IMR-90 (cell line): Measurements from ENCODE around the gene CES2. TPM values are rescaled to one million over a fixed set of nuclear protein-coding genes. Genes with fewer than 3 reads are reported as not detected.

ENCODE experiments used
- ATAC-seq: fragments of 200-7000 bp; cut with Tn5 transposase; 2 replicates; pipeline ENCODE4 v1.9.1; 2020; ENCODE audit warnings: low read depth, mild to moderate bottlenecking, moderate library complexity
- BruUV-seq: library from RNA; stranded (reverse); fragments of 400-500 nt; replicated peaks from 2 replicates; lab custom pipeline; 2021; lab: Mats Ljungman, UMichigan
- CTCF ChIA-PET: fragments of 300-600 bp; formaldehyde crosslinking; extraction: SDS; loops from one replicate; lab custom pipeline; 2021; ENCODE audit warnings: antibody characterized with exemption; lab: Yijun Ruan, JAX
- POLR2A ChIA-PET: fragments of 300-600 bp; sonication (Branson Sonifier 250); formaldehyde crosslinking; loops from one replicate; lab custom pipeline; 2022; ENCODE audit warnings: antibody characterized with exemption; ENCODE audit not compliant: unreplicated experiment; lab: Charles Lee
- DNase-seq: peaks from one replicate; pipeline ENCODE4 v3.0.0; 2013
- H2AFZ ChIP-seq: replicated peaks from 2 replicates; pipeline ENCODE3; 2013; ENCODE audit warnings: low read length, mild to moderate bottlenecking; ENCODE audit not compliant: poor library complexity
- H2AK5ac ChIP-seq: 2 replicates; pipeline ENCODE4 v1.6.1; 2013; ENCODE audit warnings: low read depth, low read length, inconsistent platforms
- H2AK9ac ChIP-seq: replicated peaks from 2 replicates; pipeline ENCODE3; 2013; ENCODE audit warnings: mild to moderate bottlenecking, low read depth, low read length, moderate library complexity; ENCODE audit not compliant: poor library complexity
- H2BK120ac ChIP-seq: 2 replicates; pipeline ENCODE4 v1.6.1; 2013; ENCODE audit warnings: low read depth, low read length, inconsistent platforms
- H2BK15ac ChIP-seq: 3 replicates; pipeline ENCODE4 v1.6.1; 2013; ENCODE audit warnings: low read depth, low read length, inconsistent platforms
- H2BK20ac ChIP-seq: 2 replicates; pipeline ENCODE4 v1.6.1; 2013; ENCODE audit warnings: low read depth, mild to moderate bottlenecking, inconsistent platforms, low read length, moderate library complexity
- H2BK5ac ChIP-seq: 2 replicates; pipeline ENCODE4 v1.6.1; 2013; ENCODE audit warnings: mild to moderate bottlenecking, low read depth, low read length, inconsistent platforms; ENCODE audit not compliant: poor library complexity, severe bottlenecking
- H3K14ac ChIP-seq: replicated peaks from 2 replicates; pipeline ENCODE4 v1.6.1; 2013; ENCODE audit warnings: low read depth, low read length, inconsistent platforms
- H3K18ac ChIP-seq: 2 replicates; pipeline ENCODE4 v1.6.1; 2013; ENCODE audit warnings: low read depth, low read length, control low read depth
- H3K23ac ChIP-seq: 2 replicates; pipeline ENCODE4 v1.6.1; 2013; ENCODE audit warnings: low read depth, low read length, inconsistent platforms
- H3K27ac ChIP-seq: 2 replicates; pipeline ENCODE4 v1.5.1; 2013; ENCODE audit warnings: mild to moderate bottlenecking, control low read depth, low read length; ENCODE audit not compliant: insufficient read depth
- H3K27me3 ChIP-seq: 2 replicates; pipeline ENCODE4 v1.6.1; 2013; ENCODE audit warnings: low read length; ENCODE audit not compliant: control insufficient read depth, insufficient read depth
- H3K36me3 ChIP-seq: 2 replicates; pipeline ENCODE4 v1.6.1; 2013; ENCODE audit warnings: low read length, mixed read lengths; ENCODE audit not compliant: control insufficient read depth, insufficient read depth
- H3K4ac ChIP-seq: 2 replicates; pipeline ENCODE4 v1.6.1; 2013; ENCODE audit warnings: low read depth, low read length, inconsistent platforms
- H3K4me1 ChIP-seq: 2 replicates; pipeline ENCODE4 v1.6.1; 2013; ENCODE audit warnings: low read length, mixed read lengths; ENCODE audit not compliant: control insufficient read depth, insufficient read depth
- H3K4me2 ChIP-seq: 2 replicates; pipeline ENCODE4 v1.6.1; 2013; ENCODE audit warnings: low read depth, mild to moderate bottlenecking, control low read depth, low read length, moderate library complexity
- H3K4me3 ChIP-seq: 2 replicates; pipeline ENCODE4 v1.5.1; 2013; ENCODE audit warnings: low read depth, mild to moderate bottlenecking, control low read depth, low read length, moderate library complexity; ENCODE audit not compliant: insufficient read depth
- H3K56ac ChIP-seq: 2 replicates; pipeline ENCODE4 v1.6.1; 2013; ENCODE audit warnings: low read length, inconsistent platforms; ENCODE audit not compliant: insufficient read depth; ENCODE audit errors: extremely low read depth
- H3K79me1 ChIP-seq, 2 experiments: 2 replicates each; pipeline ENCODE4 v1.6.1; 2013; ENCODE audit warnings: low read length in 2 of 2, inconsistent platforms in 1 of 2, low read depth in 1 of 2
- H3K9ac ChIP-seq: 2 replicates; pipeline ENCODE4 v1.6.1; 2013; ENCODE audit warnings: low read depth, low read length, control low read depth
- H3K9me1 ChIP-seq: 2 replicates; pipeline ENCODE4 v1.6.1; 2013; ENCODE audit warnings: low read length, inconsistent platforms; ENCODE audit not compliant: insufficient read depth
- H3K9me3 ChIP-seq: 2 replicates; pipeline ENCODE4 v1.6.1; 2013; ENCODE audit warnings: low read length; ENCODE audit not compliant: control insufficient read depth, insufficient read depth
- H4K20me1 ChIP-seq: 2 replicates; pipeline ENCODE4 v1.6.1; 2013; ENCODE audit warnings: low read length, inconsistent platforms; ENCODE audit not compliant: insufficient read depth
- H4K5ac ChIP-seq: 2 replicates; pipeline ENCODE4 v1.6.1; 2013; ENCODE audit warnings: mild to moderate bottlenecking, low read depth, low read length, control low read depth
- H4K8ac ChIP-seq, 2 experiments: 2 replicates each; pipeline ENCODE4 v1.6.1; 2013; ENCODE audit warnings: low read depth in 2 of 2, low read length in 2 of 2, control low read depth in 1 of 2, inconsistent platforms in 1 of 2
- H4K91ac ChIP-seq: 2 replicates; pipeline ENCODE4 v1.6.1; 2013; ENCODE audit warnings: low read depth, low read length, inconsistent platforms; ENCODE audit not compliant: insufficient read depth
- BHLHE40 ChIP-seq: fragments of 150-350 bp; IDR thresholded peaks from 2 replicates; pipeline ENCODE4 v1.6.1; 2016; ENCODE audit warnings: mild to moderate bottlenecking, low read depth, low read length
- CEBPB ChIP-seq: IDR thresholded peaks from 2 replicates; pipeline ENCODE4 v1.6.1; 2012; ENCODE audit warnings: low read depth, low read length, improper control_type of control experiment
- CHD1 ChIP-seq: IDR thresholded peaks from 2 replicates; pipeline ENCODE4 v1.6.1; 2012; ENCODE audit warnings: low read depth, low read length, improper control_type of control experiment
- FOS ChIP-seq: fragments of 150-350 bp; IDR thresholded peaks from 2 replicates; pipeline ENCODE4 v1.6.1; 2016; ENCODE audit warnings: low read depth, low read length
- MAFK ChIP-seq: IDR thresholded peaks from 2 replicates; pipeline ENCODE4 v1.6.1; 2012; ENCODE audit warnings: low read depth, low read length, improper control_type of control experiment
- MAZ ChIP-seq: IDR thresholded peaks from 2 replicates; pipeline ENCODE4 v1.6.1; 2012; ENCODE audit warnings: low read depth, mild to moderate bottlenecking, low read length, improper control_type of control experiment, moderate library complexity, borderline replicate concordance
- MXI1 ChIP-seq: IDR thresholded peaks from 2 replicates; pipeline ENCODE4 v1.6.1; 2012; ENCODE audit warnings: low read depth, mild to moderate bottlenecking, low read length, moderate library complexity, borderline replicate concordance
- NFE2L2 ChIP-seq: fragments of 150-350 bp; IDR thresholded peaks from 2 replicates; pipeline ENCODE4 v1.6.1; 2016; ENCODE audit warnings: low read depth, mild to moderate bottlenecking, low read length
- POLR2A ChIP-seq: IDR thresholded peaks from 2 replicates; pipeline ENCODE4 v1.6.1; 2012; ENCODE audit warnings: mild to moderate bottlenecking, low read depth, low read length
- RAD21 ChIP-seq: IDR thresholded peaks from 2 replicates; pipeline ENCODE4 v1.6.1; 2012; ENCODE audit warnings: low read length, improper control_type of control experiment
- RCOR1 ChIP-seq: IDR thresholded peaks from 2 replicates; pipeline ENCODE4 v1.6.1; 2012; ENCODE audit warnings: mild to moderate bottlenecking, low read length, improper control_type of control experiment; ENCODE audit not compliant: insufficient replicate concordance
- RFX5 ChIP-seq: IDR thresholded peaks from 2 replicates; pipeline ENCODE4 v1.8.0; 2012; ENCODE audit warnings: low read depth, mild to moderate bottlenecking, low read length, moderate library complexity
- SMC3 ChIP-seq: fragments of 150-350 bp; IDR thresholded peaks from 2 replicates; pipeline ENCODE4 v1.6.1; 2016; ENCODE audit warnings: low read depth, mild to moderate bottlenecking, antibody characterized with exemption, low read length, moderate library complexity
- WGBS, 2 experiments: methylation state at CpG; one replicate each; pipeline versions ENCODE4 v1.1.5 to v1.1.7; 2013; ENCODE audit warnings: missing lambda C conversion rate in 2 of 2; ENCODE audit not compliant: insufficient read length in 1 of 2; ENCODE audit errors: extremely low coverage in 2 of 2; 5-methylcytosine and 5-hydroxymethylcytosine counted together
- dilution Hi-C: fragments of 300-500 bp; cut with HindIII; formaldehyde crosslinking; loops from one replicate; pipeline ENCODE4 v1.14.3; 2018; ENCODE audit warnings: low sequenced_read_pairs; ENCODE audit not compliant: unreplicated experiment
- in situ Hi-C: fragments of 300-500 bp; cut with MboI; formaldehyde crosslinking; loops from 3 replicates; pipeline ENCODE4 v1.14.3; 2019; ENCODE audit warnings: low sequenced_read_pairs, inconsistent platforms, mixed read lengths
- intact Hi-C: fragments of 100-400 bp; cut with micrococcal nuclease; formaldehyde crosslinking; loops from 2 replicates; pipeline ENCODE4 v1.10.0; 2022
- polyA plus RNA-seq, 3 experiments: library from polyadenylated mRNA; depleted of rRNA; stranded (reverse); fragments of >200 nt; gene quantifications; 2 replicates each; pipeline ENCODE4 v1.2.3, GENCODE V29; 2012; ENCODE audit warnings: low replicate concordance in 1 of 3
- total RNA-seq: library from RNA; depleted of rRNA; stranded (reverse); fragments of >200 nt; gene quantifications from 2 replicates; pipeline ENCODE4 v1.2.3, GENCODE V29; 2012
- TF ChIP-seq, protein P1 (sequence below): fragments of 150-350 bp; IDR thresholded peaks from 2 replicates; pipeline ENCODE4 v1.6.1; 2017; ENCODE audit warnings: mild to moderate bottlenecking, antibody characterized with exemption, low read length, low read depth
- TF ChIP-seq, protein P2 (sequence below): fragments of 150-350 bp; IDR thresholded peaks from 2 replicates; pipeline ENCODE4 v1.6.1; 2016; ENCODE audit warnings: low read depth, mild to moderate bottlenecking, low read length, moderate library complexity, borderline replicate concordance
- TF ChIP-seq, protein P3 (sequence below): conservative IDR thresholded peaks from 2 replicates; pipeline ENCODE4 v1.5.1; 2012; ENCODE audit warnings: mild to moderate bottlenecking, low read depth, low read length, improper control_type of control experiment

Gene CES2
- total and polyA plus RNA-seq, 2 of the 4 experiments (the other 2 are of a cell fraction) = 15.1 to 23.2 TPM

DNA sequence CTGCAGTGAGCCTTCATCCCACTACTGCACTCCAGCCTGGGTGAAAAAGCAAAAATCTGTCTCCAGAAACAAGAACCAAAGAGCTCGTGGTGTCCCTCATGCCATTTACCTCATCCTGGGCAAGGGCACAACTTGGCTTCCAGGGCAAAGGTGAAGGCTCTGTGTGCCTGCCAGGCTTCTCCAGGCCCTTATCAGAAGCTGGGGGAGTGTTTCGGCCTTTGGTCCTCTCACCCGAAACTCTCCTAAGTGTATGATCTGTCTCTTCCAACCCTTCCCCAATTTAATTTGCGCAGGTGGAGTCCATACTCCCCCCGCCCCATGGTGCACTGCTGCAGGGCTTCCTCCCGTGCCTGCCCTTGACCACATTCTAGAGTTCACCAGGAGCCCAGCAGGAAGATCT, 1.1 kb downstream of the CES2 start:
- Histone ChIP-seq H2BK15ac (no peak overlapping the region), H3K23ac (no peak overlapping the region), H3K9me1 (peaks cover 26% of the 10 kb centered on the region), H2BK5ac (no peak overlapping the region), H3K14ac (0 out of 2 replicates have a peak overlapping the region, but pooled peaks have one; percentile 57), H2AFZ (no peak overlapping the region), H4K5ac (no peak overlapping the region), H3K79me1 (peaks cover 25 to 93% of the 10 kb centered on the region in 2 experiments), H2AK5ac (peak overlapping the region; percentile 3; the same call in 1 of the 2 replicates), H3K9me3 (no peaks in the 10 kb centered on the region), H2BK120ac (no peak overlapping the region), H2BK20ac (no peak overlapping the region), H3K18ac (no peak overlapping the region), H4K20me1 (peaks cover 45% of the 10 kb centered on the region), H3K4me1 (peaks cover 9% of the 10 kb centered on the region), H3K4ac (no peak overlapping the region), H4K91ac (no peak overlapping the region), H3K27me3 (no peaks in the 10 kb centered on the region), H2AK9ac (no peak overlapping the region), H3K4me3 (no peak overlapping the region), H3K36me3 (peaks cover 47% of the 10 kb centered on the region), H3K9ac (no peak overlapping the region), H3K56ac (no peak overlapping the region), H3K4me2 (peak overlapping the region; percentile 89), H3K27ac (no peak overlapping the region), H4K8ac (no peak overlapping the region)
- DNase-seq (no peak), ATAC-seq (no peak)
- ChIA-PET CTCF (no interaction called here), POLR2A (no interaction called here)
- TF ChIP-seq, protein P1, sequence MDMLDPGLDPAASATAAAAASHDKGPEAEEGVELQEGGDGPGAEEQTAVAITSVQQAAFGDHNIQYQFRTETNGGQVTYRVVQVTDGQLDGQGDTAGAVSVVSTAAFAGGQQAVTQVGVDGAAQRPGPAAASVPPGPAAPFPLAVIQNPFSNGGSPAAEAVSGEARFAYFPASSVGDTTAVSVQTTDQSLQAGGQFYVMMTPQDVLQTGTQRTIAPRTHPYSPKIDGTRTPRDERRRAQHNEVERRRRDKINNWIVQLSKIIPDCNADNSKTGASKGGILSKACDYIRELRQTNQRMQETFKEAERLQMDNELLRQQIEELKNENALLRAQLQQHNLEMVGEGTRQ = no peak
- TF ChIP-seq RCOR1 (no peak), MAFK (no peak), MAZ (no peak), CEBPB (no peak), BHLHE40 (no peak), RFX5 (no peak), CHD1 (no peak), SMC3 (no peak), RAD21 (no peak), POLR2A (no peak), MXI1 (no peak), FOS (no peak), NFE2L2 (no peak)
- TF ChIP-seq, protein P2, sequence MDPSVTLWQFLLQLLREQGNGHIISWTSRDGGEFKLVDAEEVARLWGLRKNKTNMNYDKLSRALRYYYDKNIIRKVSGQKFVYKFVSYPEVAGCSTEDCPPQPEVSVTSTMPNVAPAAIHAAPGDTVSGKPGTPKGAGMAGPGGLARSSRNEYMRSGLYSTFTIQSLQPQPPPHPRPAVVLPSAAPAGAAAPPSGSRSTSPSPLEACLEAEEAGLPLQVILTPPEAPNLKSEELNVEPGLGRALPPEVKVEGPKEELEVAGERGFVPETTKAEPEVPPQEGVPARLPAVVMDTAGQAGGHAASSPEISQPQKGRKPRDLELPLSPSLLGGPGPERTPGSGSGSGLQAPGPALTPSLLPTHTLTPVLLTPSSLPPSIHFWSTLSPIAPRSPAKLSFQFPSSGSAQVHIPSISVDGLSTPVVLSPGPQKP = no peak
- TF ChIP-seq, protein P3, sequence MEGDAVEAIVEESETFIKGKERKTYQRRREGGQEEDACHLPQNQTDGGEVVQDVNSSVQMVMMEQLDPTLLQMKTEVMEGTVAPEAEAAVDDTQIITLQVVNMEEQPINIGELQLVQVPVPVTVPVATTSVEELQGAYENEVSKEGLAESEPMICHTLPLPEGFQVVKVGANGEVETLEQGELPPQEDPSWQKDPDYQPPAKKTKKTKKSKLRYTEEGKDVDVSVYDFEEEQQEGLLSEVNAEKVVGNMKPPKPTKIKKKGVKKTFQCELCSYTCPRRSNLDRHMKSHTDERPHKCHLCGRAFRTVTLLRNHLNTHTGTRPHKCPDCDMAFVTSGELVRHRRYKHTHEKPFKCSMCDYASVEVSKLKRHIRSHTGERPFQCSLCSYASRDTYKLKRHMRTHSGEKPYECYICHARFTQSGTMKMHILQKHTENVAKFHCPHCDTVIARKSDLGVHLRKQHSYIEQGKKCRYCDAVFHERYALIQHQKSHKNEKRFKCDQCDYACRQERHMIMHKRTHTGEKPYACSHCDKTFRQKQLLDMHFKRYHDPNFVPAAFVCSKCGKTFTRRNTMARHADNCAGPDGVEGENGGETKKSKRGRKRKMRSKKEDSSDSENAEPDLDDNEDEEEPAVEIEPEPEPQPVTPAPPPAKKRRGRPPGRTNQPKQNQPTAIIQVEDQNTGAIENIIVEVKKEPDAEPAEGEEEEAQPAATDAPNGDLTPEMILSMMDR = no peak
- WGBS, 2 experiments = 95% methylated on average over 3 of the region's 6 CpGs; no CpG with 5 or more reads in 1 of the 2 experiments
- dilution Hi-C loops = no loop called here
- no TSS peak for BruUV-seq
- intact Hi-C loops = no loop called here
- in situ Hi-C loops = no loop called here
